ENCODE measurements around the gene LRP1.

LRP1 gene

DNA sequence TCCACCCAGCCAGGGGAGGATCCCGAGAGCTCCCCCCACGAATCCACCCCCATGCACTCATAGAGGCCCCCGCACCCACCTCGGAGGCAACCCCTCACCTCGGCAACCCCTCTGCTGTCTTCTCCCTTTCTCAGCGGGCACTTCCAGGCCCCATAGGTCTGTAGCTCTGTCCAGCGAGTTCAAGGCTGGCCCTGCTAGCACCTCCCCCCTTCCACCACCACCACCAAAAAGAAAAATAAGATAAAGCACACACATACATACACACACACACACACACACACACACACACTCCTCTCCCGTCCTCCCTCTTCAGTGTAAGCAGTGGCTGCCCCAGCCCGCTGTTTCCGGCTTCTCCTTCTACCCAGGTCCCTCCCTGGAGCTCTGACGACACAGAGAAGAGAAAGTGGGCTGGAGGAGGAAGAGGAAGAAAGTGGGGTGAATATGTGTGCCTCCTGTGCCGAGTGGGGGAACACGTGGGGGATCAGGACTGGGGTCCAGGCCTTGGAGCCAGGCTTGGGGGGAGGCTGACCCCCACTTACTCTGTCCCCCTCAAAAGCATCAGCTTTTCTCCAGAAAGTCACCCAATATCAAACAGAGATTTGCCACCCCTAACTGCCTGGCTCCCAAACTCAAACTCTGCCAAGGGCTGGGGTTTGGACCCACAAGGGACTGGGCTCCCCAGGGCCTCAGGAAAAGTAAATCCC lies 17.1 kb upstream of the LRP1 start, which contains the start of gene STAT6:
TSS of gene STAT6 (minus strand) at position 332 of the 704 bp plus-strand sequence. CDS start 3,084 bp downstream, outside the sequence.
- H3K27me3 ChIP-seq (ENCODE audit: low read depth, low read length) = no peaks in the 10 kb centered on the region
- H3K4me1 ChIP-seq (ENCODE audit: low read length) = peaks cover 15% of the 10 kb centered on the region
- peak within 1 kb of the TSS; percentile 99 for H3K9ac ChIP-seq (ENCODE audit: low read length)
- peak within 1 kb of the TSS; percentile 96 for H3K4me2 ChIP-seq (ENCODE audit: low read length)
- no peaks in the 10 kb centered on the region for H3K9me3 ChIP-seq (ENCODE audit: insufficient read depth, low read length)
- peak within 1 kb of the TSS; percentile 62; the same call in 1 of the 2 replicates for H2AFZ ChIP-seq (ENCODE audit: low read depth, low read length)
- H3K79me2 ChIP-seq (ENCODE audit: low read length) = peaks cover 58% of the 10 kb centered on the region
- peak within 1 kb of the TSS; percentile 96 for H3K27ac ChIP-seq (ENCODE audit: low read length)
- peak within 1 kb of the TSS; percentile 88 for H3K4me3 ChIP-seq (ENCODE audit: low read length)
- peaks cover 32% of the 10 kb centered on the region for H4K20me1 ChIP-seq (ENCODE audit: insufficient read depth, low read length)
- TF ChIP-seq EZH2phosphoT487 (IDR thresholded peaks at IDR 0.05; ENCODE audit: low read depth) = no peak
- TF ChIP-seq, protein P1, sequence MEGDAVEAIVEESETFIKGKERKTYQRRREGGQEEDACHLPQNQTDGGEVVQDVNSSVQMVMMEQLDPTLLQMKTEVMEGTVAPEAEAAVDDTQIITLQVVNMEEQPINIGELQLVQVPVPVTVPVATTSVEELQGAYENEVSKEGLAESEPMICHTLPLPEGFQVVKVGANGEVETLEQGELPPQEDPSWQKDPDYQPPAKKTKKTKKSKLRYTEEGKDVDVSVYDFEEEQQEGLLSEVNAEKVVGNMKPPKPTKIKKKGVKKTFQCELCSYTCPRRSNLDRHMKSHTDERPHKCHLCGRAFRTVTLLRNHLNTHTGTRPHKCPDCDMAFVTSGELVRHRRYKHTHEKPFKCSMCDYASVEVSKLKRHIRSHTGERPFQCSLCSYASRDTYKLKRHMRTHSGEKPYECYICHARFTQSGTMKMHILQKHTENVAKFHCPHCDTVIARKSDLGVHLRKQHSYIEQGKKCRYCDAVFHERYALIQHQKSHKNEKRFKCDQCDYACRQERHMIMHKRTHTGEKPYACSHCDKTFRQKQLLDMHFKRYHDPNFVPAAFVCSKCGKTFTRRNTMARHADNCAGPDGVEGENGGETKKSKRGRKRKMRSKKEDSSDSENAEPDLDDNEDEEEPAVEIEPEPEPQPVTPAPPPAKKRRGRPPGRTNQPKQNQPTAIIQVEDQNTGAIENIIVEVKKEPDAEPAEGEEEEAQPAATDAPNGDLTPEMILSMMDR (IDR thresholded peaks at IDR 0.05; ENCODE audit: low read depth, low read length) = no peak
- peaks cover 34% of the 10 kb centered on the region for H3K36me3 ChIP-seq (replicated peaks; ENCODE audit: low read depth, low read length)

- Histone ChIP-seq H3K9ac (ENCODE audit: low read length) (peak overlapping the region; percentile 99), H3K36me3 (replicated peaks; ENCODE audit: low read depth, low read length) (peaks cover 19% of the 10 kb centered on the region), H3K27ac (ENCODE audit: low read length) (peak overlapping the region; percentile 96), H3K27me3 (ENCODE audit: low read depth, low read length) (no peaks in the 10 kb centered on the region), H2AFZ (ENCODE audit: low read depth, low read length) (peak overlapping the region; percentile 9; the same call in 1 of the 2 replicates), H4K20me1 (ENCODE audit: insufficient read depth, low read length) (peaks cover 22% of the 10 kb centered on the region), H3K4me2 (ENCODE audit: low read length) (peak overlapping the region; percentile 96), H3K4me1 (ENCODE audit: low read length) (peaks cover 15% of the 10 kb centered on the region), H3K9me3 (ENCODE audit: insufficient read depth, low read length) (no peaks in the 10 kb centered on the region), H3K4me3 (ENCODE audit: low read length) (peak overlapping the region; percentile 88), H3K79me2 (ENCODE audit: low read length) (peaks cover 43% of the 10 kb centered on the region)
- TF ChIP-seq, protein P1 (IDR thresholded peaks at IDR 0.05; ENCODE audit: low read depth, low read length) = peak; percentile 93
- no peak for TF ChIP-seq EZH2phosphoT487 (IDR thresholded peaks at IDR 0.05; ENCODE audit: low read depth)
These were observed 15.6 kb upstream of the LRP1 start for GRCh38 chr12:57112492-57113294.

GRCh38 chr12:57116580-57117281 lies 11.6 kb upstream of the LRP1 start:
- Histone ChIP-seq H3K36me3 (replicated peaks; ENCODE audit: low read depth, low read length) (no peaks in the 10 kb centered on the region), H3K27ac (ENCODE audit: low read length) (no peak overlapping the region), H2AFZ (ENCODE audit: low read depth, low read length) (no peak overlapping the region), H3K9me3 (ENCODE audit: insufficient read depth, low read length) (no peaks in the 10 kb centered on the region), H3K4me2 (ENCODE audit: low read length) (no peak overlapping the region), H3K27me3 (ENCODE audit: low read depth, low read length) (no peaks in the 10 kb centered on the region), H3K79me2 (ENCODE audit: low read length) (peaks cover 2% of the 10 kb centered on the region), H3K4me1 (ENCODE audit: low read length) (peaks cover 22% of the 10 kb centered on the region), H3K9ac (ENCODE audit: low read length) (no peak overlapping the region), H3K4me3 (ENCODE audit: low read length) (no peak overlapping the region), H4K20me1 (ENCODE audit: insufficient read depth, low read length) (no peaks in the 10 kb centered on the region)
- no peak for TF ChIP-seq EZH2phosphoT487 (IDR thresholded peaks at IDR 0.05; ENCODE audit: low read depth)
- TF ChIP-seq, protein P1 (IDR thresholded peaks at IDR 0.05; ENCODE audit: low read depth, low read length) = no peak

Data from OCI-LY3 (cell line).